Measurements from ENCODE around the gene STAB2.

- TF ChIP-seq CTCF (IDR thresholded peaks at IDR 0.05) (no peak), POLR2A (IDR thresholded peaks at IDR 0.05) (no peak)
These were observed 52.9 kb downstream of the STAB2 start for GRCh38 chr12:103639983-103640382.

All from heart left ventricle (tissue), 13 donors.